Esophagus squamous epithelium (tissue), 4 donors: Measurements from ENCODE around the gene TADA2B.

ENCODE experiments used
- POLR2A ChIP-seq, 4 donors: fragments of 450-650 bp; IDR thresholded peaks; one replicate each; pipeline ENCODE4 v1.6.1; 2017; ENCODE audit warnings: antibody characterized with exemption in 4 of 4, mild to moderate bottlenecking in 4 of 4, moderate library complexity in 3 of 4
- TF ChIP-seq, protein P1 (sequence below), 6 experiments: fragments of 450-650 bp in 4 of 6; fragments of 200-600 bp in 2 of 6; sonication (generic) in 2 of 6; IDR thresholded peaks; one replicate each; pipeline ENCODE4 v1.5.1; 2016 to 2019; ENCODE audit warnings: antibody characterized with exemption in 6 of 6, mild to moderate bottlenecking in 4 of 6, moderate library complexity in 4 of 6

DNA sequence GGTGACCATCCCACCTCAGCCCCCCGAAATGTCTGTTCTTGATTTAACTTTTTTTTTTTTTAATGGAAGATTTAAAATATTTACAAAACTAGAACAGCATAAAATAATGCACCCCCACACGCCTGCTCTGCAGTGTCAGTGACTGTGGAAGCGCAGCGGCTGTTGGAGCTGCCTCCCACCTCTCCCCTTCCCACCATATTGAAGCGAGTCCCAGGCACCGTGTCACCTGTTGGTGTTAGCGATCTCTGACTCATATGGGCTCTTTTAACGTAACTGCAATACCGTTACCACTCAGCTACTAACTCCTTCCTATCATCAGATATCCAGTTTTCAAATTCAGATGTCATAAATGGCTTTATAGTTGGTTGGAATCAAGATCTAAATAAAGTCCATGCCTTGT is 17.1 kb upstream of the TADA2B start:
- TF ChIP-seq, protein P1, sequence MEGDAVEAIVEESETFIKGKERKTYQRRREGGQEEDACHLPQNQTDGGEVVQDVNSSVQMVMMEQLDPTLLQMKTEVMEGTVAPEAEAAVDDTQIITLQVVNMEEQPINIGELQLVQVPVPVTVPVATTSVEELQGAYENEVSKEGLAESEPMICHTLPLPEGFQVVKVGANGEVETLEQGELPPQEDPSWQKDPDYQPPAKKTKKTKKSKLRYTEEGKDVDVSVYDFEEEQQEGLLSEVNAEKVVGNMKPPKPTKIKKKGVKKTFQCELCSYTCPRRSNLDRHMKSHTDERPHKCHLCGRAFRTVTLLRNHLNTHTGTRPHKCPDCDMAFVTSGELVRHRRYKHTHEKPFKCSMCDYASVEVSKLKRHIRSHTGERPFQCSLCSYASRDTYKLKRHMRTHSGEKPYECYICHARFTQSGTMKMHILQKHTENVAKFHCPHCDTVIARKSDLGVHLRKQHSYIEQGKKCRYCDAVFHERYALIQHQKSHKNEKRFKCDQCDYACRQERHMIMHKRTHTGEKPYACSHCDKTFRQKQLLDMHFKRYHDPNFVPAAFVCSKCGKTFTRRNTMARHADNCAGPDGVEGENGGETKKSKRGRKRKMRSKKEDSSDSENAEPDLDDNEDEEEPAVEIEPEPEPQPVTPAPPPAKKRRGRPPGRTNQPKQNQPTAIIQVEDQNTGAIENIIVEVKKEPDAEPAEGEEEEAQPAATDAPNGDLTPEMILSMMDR (IDR thresholded peaks at IDR 0.05) = no peak
- TF ChIP-seq POLR2A (IDR thresholded peaks at IDR 0.05) = no peak
